Adrenal gland (tissue), 12 donors: Measurements from ENCODE around the gene ITFG1. TPM values are rescaled to one million over a fixed set of nuclear protein-coding genes. Genes with fewer than 3 reads are reported as not detected.

Source experiments
- DNase-seq, 7 donors: peaks; one replicate each; pipeline ENCODE4 v3.0.0-alpha.2; 2019 to 2020
- H3K27ac ChIP-seq, 5 donors: fragments of 200-600 bp; sonication (generic) in 4 of 5; 1 replicate in 3 of 5; 2 replicates in 2 of 5; pipeline versions ENCODE4 v1.5.1 to v1.8.0; 2016 to 2020; ENCODE audit warnings: mild to moderate bottlenecking in 1 of 5
- H3K27me3 ChIP-seq: fragments of 200-600 bp; 2 replicates; pipeline ENCODE4 v1.8.0; 2021
- H3K36me3 ChIP-seq, 2 donors: fragments of 200-600 bp; replicated peaks in 1 of 2; 1 replicate in 1 of 2; 2 replicates in 1 of 2; pipeline versions ENCODE4 v1.5.1 to v1.8.0; 2018 to 2022
- H3K4me1 ChIP-seq, 2 donors: fragments of 200-600 bp; replicated peaks in 1 of 2; 1 replicate in 1 of 2; 2 replicates in 1 of 2; pipeline versions ENCODE4 v1.5.1 to v1.8.0; 2018 to 2021
- H3K4me3 ChIP-seq, 4 donors: fragments of 200-600 bp; sonication (generic) in 3 of 4; one replicate each; pipeline ENCODE4 v1.5.1; 2016 to 2018
- H3K9me3 ChIP-seq, 3 donors: fragments of 200-600 bp; sonication (generic) in 1 of 3; replicated peaks in 1 of 3; 1 replicate in 2 of 3; 2 replicates in 1 of 3; pipeline versions ENCODE4 v1.5.1 to v1.8.0; 2016 to 2021
- POLR2A ChIP-seq, 2 donors: fragments of 450-650 bp; IDR thresholded peaks; one replicate each; pipeline ENCODE4 v1.6.1; 2017; ENCODE audit warnings: antibody characterized with exemption in 2 of 2, mild to moderate bottlenecking in 2 of 2, moderate library complexity in 1 of 2
- WGBS, 4 donors: extraction: QIAGEN DNeasy Blood & Tissue Kit in 2 of 4; methylation state at CpG; one replicate each; pipeline versions ENCODE4 v1.1.5 to v1.1.7; 2013 to 2017; 5-methylcytosine and 5-hydroxymethylcytosine counted together
- intact Hi-C, 2 donors: fragments of 100-400 bp; cut with DNase I; formaldehyde crosslinking; loops; one replicate each; pipeline versions ENCODE4 v1.14.1 to v1.15.0; 2022 to 2023
- polyA plus RNA-seq, 3 donors: library from polyadenylated mRNA; stranded (reverse); fragments of 200-250 nt in 2 of 3; fragments of 350-450 nt in 1 of 3; fragmentation: Illumina TruSeq in 1 of 3; extraction: RNeasy Lipid Tissue Mini Kit (QIAGEN cat#74804) in 1 of 3; gene quantifications; one replicate each; pipeline ENCODE4 v1.2.3, GENCODE V29; 2013 to 2014
- total RNA-seq, 9 donors: library from RNA; depleted of rRNA in 4 of 9; stranded (reverse); fragments of >200 nt in 4 of 9; fragments of 120-200 nt in 1 of 9; fragmentation: NEBNext Ultra II Directional in 1 of 9; extraction: Animal tissue kit (Norgen Biotek cat#: 25700) in 1 of 9; gene quantifications; one replicate each; pipeline versions ENCODE4 v1.1.0 to v1.2.4, GENCODE V29; 2013 to 2023
- TF ChIP-seq, protein P1 (sequence below), 6 experiments: fragments of 450-650 bp in 4 of 6; fragments of 200-600 bp in 2 of 6; sonication (generic) in 1 of 6; IDR thresholded peaks; 1 replicate in 5 of 6; 2 replicates in 1 of 6; pipeline versions ENCODE4 v1.5.1 to v1.8.0; 2016 to 2021; ENCODE audit warnings: antibody characterized with exemption in 6 of 6, mild to moderate bottlenecking in 2 of 6, moderate library complexity in 1 of 6
- donor health status: healthy with polysubstance abuse.
- donor health status: Bipolar disorder and iron deficiency.
- donor health status: DM: yes; HTN: yes; CAD: no.
- donor health status: DM: no; HTN: no; CAD: no.
- donor health status: DM: no; HTN: no; CAD: no.
- donor health status: DM: yes; HTN: yes; CAD: no.

The ITFG1 gene
- total and polyA plus RNA-seq, 12 donors = 8.4 to 246 (median 84.4) TPM

DNA sequence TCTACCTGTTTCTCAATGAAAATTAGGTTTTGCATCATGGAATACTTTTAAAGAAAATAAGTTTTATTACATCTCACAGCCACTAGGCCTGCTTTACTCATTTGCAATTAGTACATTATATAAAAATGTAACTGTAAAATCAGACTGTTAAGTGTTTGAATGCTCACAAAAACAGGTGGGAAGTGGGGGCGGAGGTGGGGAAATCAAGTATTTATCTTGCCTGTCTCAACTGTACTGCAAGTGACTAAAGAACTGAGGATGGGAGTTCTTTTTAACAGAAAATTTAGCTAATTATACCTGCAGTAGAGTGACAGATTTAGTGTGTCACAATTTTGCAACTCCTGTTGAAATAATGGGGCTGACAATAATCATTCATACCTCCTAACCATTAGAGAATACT is 34.1 kb downstream of the ITFG1 start:
- Histone ChIP-seq H3K27me3 (no peaks in the 10 kb centered on the region), H3K27ac (no peak overlapping the region), H3K4me3 (no peak overlapping the region), H3K9me3 (no peaks in the 10 kb centered on the region), H3K4me1 (no peaks in the 10 kb centered on the region), H3K36me3 (peaks cover 0 to 31% of the 10 kb centered on the region in 2 donors)
- intact Hi-C loops = no loop called here
- TF ChIP-seq POLR2A (IDR thresholded peaks at IDR 0.05) = no peak
- TF ChIP-seq, protein P1, sequence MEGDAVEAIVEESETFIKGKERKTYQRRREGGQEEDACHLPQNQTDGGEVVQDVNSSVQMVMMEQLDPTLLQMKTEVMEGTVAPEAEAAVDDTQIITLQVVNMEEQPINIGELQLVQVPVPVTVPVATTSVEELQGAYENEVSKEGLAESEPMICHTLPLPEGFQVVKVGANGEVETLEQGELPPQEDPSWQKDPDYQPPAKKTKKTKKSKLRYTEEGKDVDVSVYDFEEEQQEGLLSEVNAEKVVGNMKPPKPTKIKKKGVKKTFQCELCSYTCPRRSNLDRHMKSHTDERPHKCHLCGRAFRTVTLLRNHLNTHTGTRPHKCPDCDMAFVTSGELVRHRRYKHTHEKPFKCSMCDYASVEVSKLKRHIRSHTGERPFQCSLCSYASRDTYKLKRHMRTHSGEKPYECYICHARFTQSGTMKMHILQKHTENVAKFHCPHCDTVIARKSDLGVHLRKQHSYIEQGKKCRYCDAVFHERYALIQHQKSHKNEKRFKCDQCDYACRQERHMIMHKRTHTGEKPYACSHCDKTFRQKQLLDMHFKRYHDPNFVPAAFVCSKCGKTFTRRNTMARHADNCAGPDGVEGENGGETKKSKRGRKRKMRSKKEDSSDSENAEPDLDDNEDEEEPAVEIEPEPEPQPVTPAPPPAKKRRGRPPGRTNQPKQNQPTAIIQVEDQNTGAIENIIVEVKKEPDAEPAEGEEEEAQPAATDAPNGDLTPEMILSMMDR (IDR thresholded peaks at IDR 0.05) = no peak
- 95 to 100% (median 97%) methylated on average over 1 of the region's 1 CpG for WGBS, 4 donors
- no peak for DNase-seq

DNA sequence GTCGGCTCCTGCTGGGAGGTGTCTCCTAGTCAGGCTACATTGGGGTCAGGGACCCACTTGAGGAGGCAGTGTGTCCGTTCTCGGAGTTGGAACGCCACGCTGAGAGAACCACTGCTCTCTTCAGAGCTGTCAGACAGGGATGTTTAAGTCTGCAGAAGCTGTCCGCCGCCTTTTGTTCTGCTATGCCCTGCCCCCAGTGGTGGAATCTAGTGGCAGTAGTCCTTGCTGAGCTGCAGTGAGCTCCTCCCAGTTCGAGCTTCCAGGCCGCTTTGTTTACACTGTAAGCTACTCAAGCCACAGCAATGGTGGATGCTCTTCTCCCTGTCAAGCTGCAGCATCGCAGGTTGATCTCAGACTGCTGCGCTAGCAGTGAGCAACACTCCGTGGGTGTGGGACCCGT is 36.0 kb downstream of the ITFG1 start:
- no peak for TF ChIP-seq POLR2A (IDR thresholded peaks at IDR 0.05)
- TF ChIP-seq, protein P1 (IDR thresholded peaks at IDR 0.05) = no peak
- 94 to 100% (median 96%) methylated on average over 9 to 13 of the region's 13 CpGs for WGBS, 4 donors
- Histone ChIP-seq H3K4me3 (no peak overlapping the region), H3K36me3 (peaks cover 0 to 31% of the 10 kb centered on the region in 2 donors), H3K4me1 (no peaks in the 10 kb centered on the region), H3K9me3 (no peaks in the 10 kb centered on the region), H3K27me3 (no peaks in the 10 kb centered on the region), H3K27ac (no peak overlapping the region)
- no peak for DNase-seq
- intact Hi-C loops = no loop called here

DNA sequence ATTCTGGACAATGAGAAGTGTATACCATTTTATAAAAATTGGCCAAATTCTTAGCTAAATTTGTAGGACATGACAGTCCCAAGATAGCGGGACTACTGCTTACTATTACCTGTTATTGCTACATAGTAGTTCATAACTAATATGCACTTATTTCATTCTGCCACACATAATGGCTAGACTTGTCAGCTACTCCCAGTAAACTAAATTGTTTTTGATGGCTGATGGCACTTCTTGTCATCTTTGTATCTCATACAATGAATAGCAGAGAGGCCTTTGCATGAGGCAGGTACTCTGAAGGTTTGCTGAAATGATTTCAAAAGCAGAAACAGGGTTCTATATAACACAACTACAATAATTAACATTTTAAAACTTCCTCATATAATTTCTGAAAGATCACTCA is 44.0 kb downstream of the ITFG1 start:
- TF ChIP-seq POLR2A (IDR thresholded peaks at IDR 0.05) = no peak
- TF ChIP-seq, protein P1 (IDR thresholded peaks at IDR 0.05) = no peak
- DNase-seq = no peak
- 94 to 100% (median 99%) methylated on average over 1 of the region's 1 CpG for WGBS, 4 donors

DNA sequence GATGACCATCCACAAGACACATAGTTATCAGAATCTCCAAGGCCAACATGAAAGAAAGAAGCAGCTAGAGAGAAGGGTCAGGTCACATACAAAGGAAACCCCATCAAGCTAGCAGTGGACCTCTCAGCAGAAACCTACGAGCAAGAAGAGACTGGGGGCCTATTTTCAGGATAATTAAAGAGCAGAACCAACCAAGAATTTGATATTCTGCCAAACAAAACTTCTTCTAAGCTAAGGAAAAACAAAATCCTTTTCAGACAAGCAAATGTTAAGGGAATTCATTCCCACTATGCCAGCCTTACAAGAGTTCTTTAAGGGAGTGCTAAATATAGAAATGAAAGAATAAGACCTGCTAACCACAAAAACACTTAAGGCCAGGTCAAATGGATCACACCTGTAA is 47.8 kb downstream of the ITFG1 start:
- Histone ChIP-seq H3K27ac (no peak overlapping the region), H3K27me3 (no peaks in the 10 kb centered on the region), H3K9me3 (no peaks in the 10 kb centered on the region), H3K4me1 (peaks cover 0 to 11% of the 10 kb centered on the region in 2 donors), H3K4me3 (no peak overlapping the region), H3K36me3 (no peaks in the 10 kb centered on the region)
- TF ChIP-seq POLR2A (IDR thresholded peaks at IDR 0.05) = no peak
- TF ChIP-seq, protein P1 (IDR thresholded peaks at IDR 0.05) = no peak
- WGBS, 4 donors = 83 to 91% (median 84%) methylated on average over 1 of the region's 1 CpG
- no peak for DNase-seq
- intact Hi-C loops = no loop called here

More for the DNA sequence above, 44.0 kb downstream of the ITFG1 start:
- intact Hi-C loops = no loop called here
- H3K36me3 ChIP-seq = no peaks in the 10 kb centered on the region
- H3K4me1 ChIP-seq = no peaks in the 10 kb centered on the region
- H3K27me3 ChIP-seq = no peaks in the 10 kb centered on the region
- H3K9me3 ChIP-seq = no peaks in the 10 kb centered on the region
- no peak overlapping the region for H3K4me3 ChIP-seq
- no peak overlapping the region for H3K27ac ChIP-seq
